Activated T-cell treated with anti-CD3 and anti-CD28 coated beads, Interleukin-2, amount 50 U/mL, for 4 hours (primary cell): ENCODE results near the gene VPREB1. TPM values are rescaled to one million over a fixed set of nuclear protein-coding genes. Genes with fewer than 3 reads are reported as not detected.
"Not testable (repeated sequence)": the region's sequence is repeated elsewhere in the genome, so short reads cannot be mapped to it uniquely, and the experiment has no call there.

Experiments
- ATAC-seq, 2 donors: fragments of 200-7000 bp; cut with Tn5 transposase; one replicate each; pipeline ENCODE4 v1.10.0; 2021
- DNase-seq: peaks from one replicate; pipeline ENCODE4 v3.0.0-alpha.2; 2020
- H3K27me3 Mint-ChIP-seq: one replicate; pipeline ENCODE4 v1.8.0; 2021; ENCODE audit warnings: low read depth, mixed read lengths
- H3K36me3 Mint-ChIP-seq: one replicate; pipeline ENCODE4 v1.8.0; 2022; ENCODE audit warnings: mixed read lengths; ENCODE audit not compliant: insufficient read depth
- H3K4me1 Mint-ChIP-seq: one replicate; pipeline ENCODE4 v1.8.0; 2021; ENCODE audit warnings: low read depth, mixed read lengths
- H3K4me3 Mint-ChIP-seq: one replicate; pipeline ENCODE4 v1.8.0; 2021; ENCODE audit warnings: mild to moderate bottlenecking, moderate library complexity, mixed read lengths
- H3K9me3 Mint-ChIP-seq: one replicate; pipeline ENCODE4 v1.8.0; 2021; ENCODE audit warnings: mixed read lengths
- total RNA-seq, 3 donors: library from RNA; stranded (reverse); gene quantifications; one replicate each; pipeline ENCODE4 v1.2.1, GENCODE V29; 2021

VPREB1 gene
- total RNA-seq, 3 donors from 2014 or later: not detected

GRCh38 chr22:22287106-22287626 is 42.6 kb downstream of the VPREB1 start:
- not testable (repeated sequence) for ATAC-seq, H3K9me3 Mint-ChIP-seq, H3K4me1 Mint-ChIP-seq, H3K36me3 Mint-ChIP-seq, DNase-seq, H3K27me3 Mint-ChIP-seq, H3K4me3 Mint-ChIP-seq

DNA sequence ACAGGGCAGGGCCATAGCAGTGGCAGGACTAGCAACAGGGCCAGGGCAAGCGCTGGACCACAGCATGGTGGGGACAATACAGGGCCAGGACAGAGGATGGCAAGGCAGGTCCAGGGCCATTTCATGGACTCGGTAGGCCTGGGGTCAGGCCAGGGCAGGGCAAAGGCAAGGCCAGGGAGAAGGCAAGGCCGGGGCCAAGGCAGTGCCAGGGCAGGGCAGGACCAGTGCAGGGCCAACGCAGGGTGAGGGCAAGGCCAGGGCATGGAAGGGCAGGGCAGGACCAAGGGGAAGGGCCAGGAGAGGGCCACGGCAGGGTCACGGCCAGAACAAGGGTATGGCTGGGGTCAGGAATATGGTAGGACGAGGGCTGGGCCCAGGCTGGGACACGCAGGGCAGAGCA is 45.1 kb downstream of the VPREB1 start:
- not testable (repeated sequence) for ATAC-seq, H3K4me1 Mint-ChIP-seq, DNase-seq, H3K27me3 Mint-ChIP-seq, H3K4me3 Mint-ChIP-seq, H3K36me3 Mint-ChIP-seq, H3K9me3 Mint-ChIP-seq

GRCh38 chr22:22291129-22291806 is 46.7 kb downstream of the VPREB1 start:
- not testable (repeated sequence) for DNase-seq, H3K4me3 Mint-ChIP-seq, H3K4me1 Mint-ChIP-seq, H3K27me3 Mint-ChIP-seq, ATAC-seq, H3K9me3 Mint-ChIP-seq, H3K36me3 Mint-ChIP-seq

GRCh38 chr22:22292656-22293055 is 48.1 kb downstream of the VPREB1 start:
- not testable (repeated sequence) for ATAC-seq, H3K4me3 Mint-ChIP-seq

GRCh38 chr22:22293436-22293835 is 48.9 kb downstream of the VPREB1 start:
- not testable (repeated sequence) for ATAC-seq, H3K27me3 Mint-ChIP-seq, H3K4me1 Mint-ChIP-seq, DNase-seq, H3K36me3 Mint-ChIP-seq, H3K4me3 Mint-ChIP-seq, H3K9me3 Mint-ChIP-seq

More at GRCh38 chr22:22292656-22293055, 48.1 kb downstream of the VPREB1 start:
- not testable (repeated sequence) for H3K36me3 Mint-ChIP-seq, H3K9me3 Mint-ChIP-seq, H3K4me1 Mint-ChIP-seq, H3K27me3 Mint-ChIP-seq, DNase-seq

- H3K36me3 Mint-ChIP-seq, ATAC-seq, H3K4me3 Mint-ChIP-seq, H3K9me3 Mint-ChIP-seq, DNase-seq, H3K27me3 Mint-ChIP-seq, H3K4me1 Mint-ChIP-seq: not testable (repeated sequence)
These were observed 50.1 kb downstream of the VPREB1 start for GRCh38 chr22:22294641-22295040.
